Measurements from ENCODE around the gene ALG10B. TPM values are rescaled to one million over a fixed set of nuclear protein-coding genes. Genes with fewer than 3 reads are reported as not detected.

Gene ALG10B
- total RNA-seq, 2 donors from 2014 or later, result 6.3 to 11.6 TPM

DNA sequence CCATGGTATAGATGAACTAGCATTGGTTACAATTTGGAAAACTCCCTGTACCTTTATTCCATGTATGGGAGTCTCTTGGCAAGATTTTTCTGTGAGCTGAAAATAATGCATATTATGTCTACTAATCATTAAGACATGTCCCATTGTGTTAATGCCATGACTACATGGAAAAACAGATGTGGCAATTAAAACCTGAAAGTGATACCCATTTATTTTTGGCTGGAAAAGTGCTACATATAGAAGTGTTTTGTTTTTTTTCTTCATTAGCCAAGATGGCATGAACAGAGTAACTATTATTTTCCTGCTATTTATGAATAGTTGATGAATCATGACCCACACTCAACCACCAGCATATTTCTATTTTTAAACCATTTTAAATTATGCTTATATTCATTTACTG is 58.2 kb downstream of the ALG10B start:
- peaks cover 13% of the 10 kb centered on the region for H3K9me3 Mint-ChIP-seq
- H3K36me3 Mint-ChIP-seq (ENCODE audit: low read depth), result no peaks in the 10 kb centered on the region
- DNase-seq, result no peak
- no peaks in the 10 kb centered on the region for H3K27me3 Mint-ChIP-seq (ENCODE audit: insufficient read depth)
- H3K4me1 Mint-ChIP-seq, result no peaks in the 10 kb centered on the region
- no peak for TF ChIP-seq CTCF (conservative IDR thresholded peaks at IDR 0.05)
- Histone ChIP-seq H3K27me3 (ENCODE audit: control insufficient read depth, insufficient read depth, low read length, poor library complexity, severe bottlenecking) (no peaks in the 10 kb centered on the region), H3K4me1 (ENCODE audit: control insufficient read depth, insufficient read depth, low read length) (no peaks in the 10 kb centered on the region), H3K4me3 (ENCODE audit: low read length) (no peak overlapping the region), H3K9me3 (ENCODE audit: control insufficient read depth, low read length) (peaks cover 14% of the 10 kb centered on the region), H3K27ac (ENCODE audit: low read depth, low read length) (no peak overlapping the region), H3K36me3 (ENCODE audit: control insufficient read depth, insufficient read depth, low read length) (no peaks in the 10 kb centered on the region), H3K9ac (ENCODE audit: extremely low read depth, low read length, poor library complexity, severe bottlenecking) (no peak overlapping the region)
- H3K27ac Mint-ChIP-seq, result no peak overlapping the region
- no peak overlapping the region for H3K4me3 Mint-ChIP-seq
